Frontal cortex (tissue), 1 donor: ENCODE data around the gene C14orf93. TPM values are rescaled to one million over a fixed set of nuclear protein-coding genes. Genes with fewer than 3 reads are reported as not detected.

ENCODE experiments used
- total RNA-seq: library from RNA; depleted of rRNA; stranded (reverse); fragments of >200 nt; gene quantifications from one replicate; pipeline ENCODE4 v1.2.3, GENCODE V29; 2014

C14orf93 gene
- total RNA-seq, 1 donor from 2014 or later: 4.5 TPM

Other genes with a start within 250 kb of the C14orf93 start
- 28.9 TPM for gene OXA1L, start 243.5 kb downstream of the C14orf93 start, total RNA-seq
- gene SLC7A7, start 194.7 kb downstream of the C14orf93 start, total RNA-seq: 2.0 TPM
- gene MRPL52, start 180.3 kb downstream of the C14orf93 start, total RNA-seq: 13.9 TPM
- 6.9 TPM for gene MMP14, start 173.6 kb downstream of the C14orf93 start, total RNA-seq
- 2.9 TPM for gene LRP10, start 138.4 kb downstream of the C14orf93 start, total RNA-seq
- gene REM2, start 126.9 kb downstream of the C14orf93 start, total RNA-seq: 2.4 TPM
- 73.4 TPM for gene RBM23, start 91.0 kb downstream of the C14orf93 start, total RNA-seq
- 61.1 TPM for gene PRMT5, start 80.8 kb downstream of the C14orf93 start, total RNA-seq
- 23.2 TPM for gene HAUS4, start 53.1 kb downstream of the C14orf93 start, total RNA-seq
- 4.5 TPM for gene AJUBA, start 27.6 kb downstream of the C14orf93 start, total RNA-seq
- gene PSMB5, start 24.8 kb upstream of the C14orf93 start, total RNA-seq: 194 TPM
- under 0.01 TPM for gene PSMB11, start 32.1 kb upstream of the C14orf93 start, total RNA-seq
- 9.4 TPM for gene CDH24, start 47.4 kb upstream of the C14orf93 start, total RNA-seq
- 73.0 TPM for gene ACIN1, start 85.0 kb upstream of the C14orf93 start, total RNA-seq
- 22.0 TPM for gene C14orf119, start 85.4 kb upstream of the C14orf93 start, total RNA-seq
- gene CIROP, start 94.8 kb upstream of the C14orf93 start, total RNA-seq: not detected
- gene CEBPE, start 109.1 kb upstream of the C14orf93 start, total RNA-seq: not detected
- 4.1 TPM for gene SLC7A8, start 173.5 kb upstream of the C14orf93 start, total RNA-seq
- gene RNF212B, start 227.8 kb upstream of the C14orf93 start, total RNA-seq: not detected